GM18499 (cell line): ENCODE results near the gene ZSWIM4.
A peak's percentile ranks its signal among the peaks of the same experiment; 100 is the strongest.

Experiments used
- ATAC-seq: cut with Tn5 transposase; IDR thresholded peaks from one replicate; pipeline ENCODE4 v1.9.1; 2021; ENCODE audit warnings: moderate number of reproducible peaks; ENCODE audit not compliant: insufficient read depth, unreplicated experiment

ZSWIM4 gene

GRCh38 chr19:13830741-13831536 is 35.7 kb downstream of the ZSWIM4 start:
- ATAC-seq: no peak

- no peak for ATAC-seq
These were observed 36.6 kb downstream of the ZSWIM4 start for GRCh38 chr19:13831537-13832467.

- ATAC-seq: peak; percentile 45
These were observed 38.3 kb downstream of the ZSWIM4 start for GRCh38 chr19:13833330-13834243.

- no peak for ATAC-seq
These were observed 39.2 kb downstream of the ZSWIM4 start for GRCh38 chr19:13834244-13835069.

GRCh38 chr19:13835791-13836723 is 40.8 kb downstream of the ZSWIM4 start:
- no peak for ATAC-seq

GRCh38 chr19:13838435-13839129 is 43.3 kb downstream of the ZSWIM4 start:
- ATAC-seq: no peak

- ATAC-seq: no peak
These were observed 44.1 kb downstream of the ZSWIM4 start for GRCh38 chr19:13839130-13839937.

- ATAC-seq: no peak
These were observed 44.7 kb downstream of the ZSWIM4 start for GRCh38 chr19:13839938-13840304.

GRCh38 chr19:13840305-13841085 is 45.3 kb downstream of the ZSWIM4 start:
- no peak for ATAC-seq

GRCh38 chr19:13841086-13841961 is 46.1 kb downstream of the ZSWIM4 start:
- ATAC-seq: no peak

- no peak for ATAC-seq
These were observed 46.7 kb downstream of the ZSWIM4 start for GRCh38 chr19:13841962-13842290.

- no peak for ATAC-seq
These were observed 47.3 kb downstream of the ZSWIM4 start for GRCh38 chr19:13842291-13843103.

- no peak for ATAC-seq
These were observed 48.1 kb downstream of the ZSWIM4 start for GRCh38 chr19:13843104-13843921.

- no peak for ATAC-seq
These were observed 48.9 kb downstream of the ZSWIM4 start for GRCh38 chr19:13844130-13844631.
